NCI-H2196 treated with DMSO at 0.1 percent for 48 hours (cell line): ENCODE data around the gene FIBCD1.

Source experiments
- DNase-seq: peaks from one replicate; lab custom pipeline; 2025; ENCODE audit not compliant: unreplicated experiment; lab: John Stamatoyannopoulos, UW

Gene FIBCD1

GRCh38 chr9:130862747-130863146 is 76.3 kb downstream of the FIBCD1 start:
- DNase-seq, result no peak

DNA sequence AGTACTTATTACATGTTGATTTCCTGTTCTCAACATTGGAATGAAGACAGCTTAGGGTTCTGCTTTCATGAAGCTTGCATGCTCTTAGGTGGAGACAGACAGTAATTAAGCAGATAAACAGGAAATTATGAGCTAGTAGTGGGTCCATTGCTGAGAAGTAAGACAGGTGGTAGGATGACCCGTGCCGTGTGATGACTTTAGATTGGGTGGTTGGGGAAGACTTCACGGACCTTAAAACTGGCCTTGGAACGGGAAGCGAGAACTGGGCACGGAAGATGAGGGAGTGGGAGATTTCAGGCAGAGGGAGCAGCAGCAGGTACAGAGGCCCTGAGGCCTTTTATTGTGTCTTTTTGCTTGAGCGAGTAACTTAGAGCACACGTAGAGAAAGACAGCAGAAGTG is 76.8 kb downstream of the FIBCD1 start:
- no peak for DNase-seq

- DNase-seq, result no peak
Measured at GRCh38 chr9:130861372-130862180, 77.5 kb downstream of the FIBCD1 start.

- DNase-seq, result no peak
Measured at GRCh38 chr9:130860458-130861316, 78.4 kb downstream of the FIBCD1 start.

GRCh38 chr9:130858739-130859705 is 80.0 kb downstream of the FIBCD1 start:
- DNase-seq, result no peak

DNA sequence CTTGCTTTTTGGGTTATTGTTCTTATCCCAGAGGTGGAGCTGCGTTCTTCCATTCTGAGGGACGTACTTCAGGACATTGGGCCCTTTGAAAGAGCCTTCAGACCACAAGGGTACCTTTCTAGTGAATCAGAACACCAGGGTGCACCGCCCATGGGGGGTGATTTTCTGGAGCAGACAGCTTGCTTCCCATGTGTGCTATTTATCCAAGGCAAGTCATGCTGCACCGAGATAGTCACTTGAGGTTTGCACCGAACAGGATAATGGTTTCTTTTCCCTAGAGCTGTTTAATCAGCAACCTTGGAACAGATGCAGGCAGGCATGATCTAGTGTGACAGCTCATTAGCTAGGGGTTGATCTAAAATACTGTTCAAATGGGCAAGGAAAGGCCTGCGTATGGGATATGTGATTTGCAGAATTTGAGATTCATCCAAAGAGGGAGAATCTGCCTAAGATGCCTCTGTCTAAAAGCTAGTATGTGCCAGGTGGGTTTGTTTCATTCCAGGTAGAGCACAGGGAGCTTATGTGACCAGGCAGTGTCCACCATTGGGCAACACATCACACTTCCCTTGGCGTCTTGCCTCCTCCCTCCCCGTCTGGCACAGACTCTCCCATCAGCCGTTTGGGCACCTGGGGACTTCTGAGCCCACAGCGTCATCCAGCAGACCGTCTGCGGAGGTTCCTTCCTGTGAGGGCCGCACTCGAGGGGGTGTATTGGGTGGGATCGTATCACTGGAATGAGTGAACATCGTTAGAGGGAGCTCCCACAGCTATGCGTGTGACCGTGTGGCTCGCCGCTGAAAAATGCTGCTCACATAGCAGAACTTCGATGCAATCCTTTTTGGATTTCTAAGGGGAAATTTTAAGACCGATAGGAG is 80.9 kb downstream of the FIBCD1 start:
- no peak for DNase-seq

DNA sequence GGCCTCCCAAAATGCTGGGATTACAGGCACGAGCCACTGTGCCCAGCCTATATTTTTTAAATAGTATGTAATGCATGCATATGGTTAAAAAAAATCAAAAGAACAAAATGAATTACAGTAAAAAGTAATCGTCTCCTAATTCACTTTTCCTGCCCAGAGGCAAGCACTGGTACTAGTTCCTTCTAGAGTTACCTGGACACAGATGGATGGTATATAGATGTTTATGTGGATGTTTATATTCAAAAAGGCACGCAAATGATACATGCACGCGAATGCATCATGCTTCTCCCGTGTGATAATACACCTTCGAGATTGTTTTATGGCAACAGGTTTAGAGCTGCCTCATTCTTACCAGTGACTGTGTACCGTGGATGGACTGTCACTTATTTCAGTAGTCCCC is 82.6 kb downstream of the FIBCD1 start:
- no peak for DNase-seq

DNA sequence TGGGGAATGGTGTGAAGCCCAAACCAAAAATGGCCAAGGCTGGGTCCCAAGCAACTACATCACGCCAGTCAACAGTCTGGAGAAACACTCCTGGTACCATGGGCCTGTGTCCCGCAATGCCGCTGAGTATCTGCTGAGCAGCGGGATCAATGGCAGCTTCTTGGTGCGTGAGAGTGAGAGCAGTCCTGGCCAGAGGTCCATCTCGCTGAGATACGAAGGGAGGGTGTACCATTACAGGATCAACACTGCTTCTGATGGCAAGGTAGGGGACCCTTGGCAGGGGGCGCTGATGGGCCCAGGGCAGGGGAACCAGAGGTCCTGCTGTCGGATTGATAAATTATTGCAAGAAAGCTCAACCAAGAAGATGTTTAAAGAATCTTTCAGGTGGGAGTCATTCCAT is 84.2 kb downstream of the FIBCD1 start:
- DNase-seq, result no peak

DNA sequence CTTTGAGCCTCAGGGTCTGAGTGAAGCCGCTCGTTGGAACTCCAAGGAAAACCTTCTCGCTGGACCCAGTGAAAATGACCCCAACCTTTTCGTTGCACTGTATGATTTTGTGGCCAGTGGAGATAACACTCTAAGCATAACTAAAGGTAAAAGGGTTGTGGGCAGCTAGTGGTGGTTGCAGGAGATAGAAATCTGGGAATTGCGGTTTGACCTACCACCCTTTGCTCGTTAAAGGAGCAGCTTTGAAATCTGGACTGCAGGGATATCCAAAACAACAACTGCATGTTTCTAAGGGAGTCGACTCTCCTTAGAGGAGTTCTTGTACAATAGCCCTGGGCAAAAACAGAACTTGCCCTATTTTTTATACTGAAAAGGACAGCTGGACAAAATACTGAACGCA is 85.0 kb downstream of the FIBCD1 start:
- DNase-seq, result no peak

DNA sequence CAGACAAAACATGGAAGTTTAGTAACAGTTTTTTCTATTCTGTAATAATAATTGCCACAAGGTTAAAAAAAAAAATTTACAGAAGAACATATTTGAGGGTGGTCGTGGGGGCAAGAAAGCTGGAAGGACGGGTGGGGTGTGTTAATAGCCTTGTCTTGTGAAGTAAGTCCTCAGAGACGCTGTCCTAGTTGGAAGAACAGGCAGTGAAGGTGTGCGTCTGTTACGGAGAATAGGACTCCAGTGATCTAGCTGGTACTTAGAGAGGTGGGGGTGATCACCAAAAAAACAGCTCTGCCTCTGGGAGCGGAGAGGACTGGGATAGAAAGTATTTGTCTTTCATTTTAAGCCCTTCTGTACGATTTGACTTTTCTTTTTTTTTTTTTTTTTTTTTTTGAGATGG is 86.2 kb downstream of the FIBCD1 start:
- no peak for DNase-seq
